NCI-H2107 (cell line): ENCODE measurements around the gene TCF12.

Source experiments
- DNase-seq: peaks from one replicate; lab custom pipeline; 2025; lab: John Stamatoyannopoulos, UW

TCF12 gene

GRCh38 chr15:57018151-57018550 is 99.7 kb downstream of the TCF12 start:
- no peak for DNase-seq

GRCh38 chr15:57019496-57020160 is 101.2 kb downstream of the TCF12 start:
- no peak for DNase-seq

- DNase-seq: no peak
Measured at GRCh38 chr15:57025264-57025926, 107.0 kb downstream of the TCF12 start.

GRCh38 chr15:57026016-57026592 is 107.7 kb downstream of the TCF12 start:
- no peak for DNase-seq

GRCh38 chr15:57027596-57027995 is 109.2 kb downstream of the TCF12 start:
- DNase-seq: no peak

- no peak for DNase-seq
Measured at GRCh38 chr15:57028176-57028575, 109.7 kb downstream of the TCF12 start.

- no peak for DNase-seq
Measured at GRCh38 chr15:57030011-57030410, 111.6 kb downstream of the TCF12 start.

- no peak for DNase-seq
Measured at GRCh38 chr15:57031082-57031481, 112.6 kb downstream of the TCF12 start.

- DNase-seq: no peak
Measured at GRCh38 chr15:57031605-57032004, 113.2 kb downstream of the TCF12 start.

GRCh38 chr15:57032338-57032737 is 113.9 kb downstream of the TCF12 start:
- no peak for DNase-seq

GRCh38 chr15:57033715-57034439 is 115.4 kb downstream of the TCF12 start:
- DNase-seq: no peak

- DNase-seq: no peak
Measured at GRCh38 chr15:57034613-57035012, 116.2 kb downstream of the TCF12 start.

GRCh38 chr15:57035664-57036063 is 117.2 kb downstream of the TCF12 start:
- no peak for DNase-seq

GRCh38 chr15:57036352-57036751 is 117.9 kb downstream of the TCF12 start:
- DNase-seq: no peak

- no peak for DNase-seq
Measured at GRCh38 chr15:57037548-57037947, 119.1 kb downstream of the TCF12 start.

GRCh38 chr15:57038040-57038439 is 119.6 kb downstream of the TCF12 start:
- DNase-seq: no peak

- no peak for DNase-seq
Measured at GRCh38 chr15:57038496-57038895, 120.1 kb downstream of the TCF12 start.

GRCh38 chr15:57041416-57041815 is 123.0 kb downstream of the TCF12 start:
- no peak for DNase-seq

- no peak for DNase-seq
Measured at GRCh38 chr15:57044072-57044702, 125.7 kb downstream of the TCF12 start.

- no peak for DNase-seq
Measured at GRCh38 chr15:57044970-57045369, 126.5 kb downstream of the TCF12 start.

- no peak for DNase-seq
Measured at GRCh38 chr15:57045741-57046382, 127.4 kb downstream of the TCF12 start.
